CD4-positive, alpha-beta T cell treated with Interleukin-2 at 100 ng/mL for 4 hours (primary cell): ENCODE data around the gene TMEM39A.

Experiments used
- DNase-seq: peaks from one replicate; pipeline ENCODE4 v3.0.0-alpha.2; 2020; ENCODE audit warnings: low spot score

The TMEM39A gene, protein sequence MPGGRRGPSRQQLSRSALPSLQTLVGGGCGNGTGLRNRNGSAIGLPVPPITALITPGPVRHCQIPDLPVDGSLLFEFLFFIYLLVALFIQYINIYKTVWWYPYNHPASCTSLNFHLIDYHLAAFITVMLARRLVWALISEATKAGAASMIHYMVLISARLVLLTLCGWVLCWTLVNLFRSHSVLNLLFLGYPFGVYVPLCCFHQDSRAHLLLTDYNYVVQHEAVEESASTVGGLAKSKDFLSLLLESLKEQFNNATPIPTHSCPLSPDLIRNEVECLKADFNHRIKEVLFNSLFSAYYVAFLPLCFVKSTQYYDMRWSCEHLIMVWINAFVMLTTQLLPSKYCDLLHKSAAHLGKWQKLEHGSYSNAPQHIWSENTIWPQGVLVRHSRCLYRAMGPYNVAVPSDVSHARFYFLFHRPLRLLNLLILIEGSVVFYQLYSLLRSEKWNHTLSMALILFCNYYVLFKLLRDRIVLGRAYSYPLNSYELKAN

DNA sequence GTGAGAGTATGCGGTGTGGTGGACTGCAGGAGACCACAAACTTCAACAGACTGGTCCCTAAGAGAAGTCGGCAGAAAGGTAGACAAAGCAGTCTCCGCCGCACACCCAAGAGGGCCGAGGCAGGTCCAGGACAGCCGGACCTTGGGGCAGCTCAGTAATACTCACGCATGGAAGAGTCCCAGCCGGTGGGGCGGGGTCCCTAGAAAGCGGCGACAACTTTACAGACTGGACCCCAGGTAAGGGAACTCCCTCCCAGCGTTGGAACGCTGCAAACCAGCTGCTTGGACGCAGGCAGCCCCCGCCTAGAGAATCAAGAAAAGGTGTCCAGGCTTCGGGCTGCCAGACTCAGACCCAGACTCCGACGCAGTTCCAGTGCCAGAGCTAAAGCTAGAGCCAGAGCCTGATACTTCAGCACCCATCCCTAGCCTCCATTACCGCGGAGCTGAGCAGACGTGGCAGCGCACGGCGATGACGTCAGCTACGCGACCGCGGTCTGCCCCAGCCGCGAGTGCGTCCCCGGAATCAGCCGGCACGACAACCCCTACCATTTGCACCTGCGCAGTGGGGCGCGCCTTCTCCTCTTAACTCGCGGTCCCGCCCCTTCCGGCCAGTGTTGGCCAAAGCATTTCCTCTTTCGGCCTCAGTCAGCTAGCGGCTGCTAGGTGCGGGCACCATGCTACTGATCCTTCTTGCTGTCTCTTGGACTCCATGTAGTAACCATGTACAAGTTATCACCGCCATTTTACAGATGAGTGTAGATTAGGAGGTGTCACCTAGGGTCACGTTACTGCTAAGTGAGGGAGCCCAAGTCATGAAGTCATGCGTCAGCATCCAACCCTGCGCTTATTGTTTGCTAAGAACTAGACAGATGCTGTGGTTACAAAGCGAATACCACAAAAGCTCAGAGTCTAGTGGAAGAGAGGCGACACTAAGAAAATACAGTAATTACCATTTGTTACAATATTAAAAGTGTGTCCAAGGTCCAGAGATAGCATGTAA, at the start of gene TMEM39A:
TMEM39A (minus strand) TSS at position 445 of the 999 bp plus-strand sequence. CDS start 1,541 bp downstream, outside the sequence.
- DNase-seq, result peak; percentile 97

- DNase-seq, result no peak
Observed at GRCh38 chr3:119510690-119511089, 47.3 kb upstream of the TMEM39A start.

- DNase-seq, result no peak
Observed at GRCh38 chr3:119508172-119508845, 44.9 kb upstream of the TMEM39A start.

DNA sequence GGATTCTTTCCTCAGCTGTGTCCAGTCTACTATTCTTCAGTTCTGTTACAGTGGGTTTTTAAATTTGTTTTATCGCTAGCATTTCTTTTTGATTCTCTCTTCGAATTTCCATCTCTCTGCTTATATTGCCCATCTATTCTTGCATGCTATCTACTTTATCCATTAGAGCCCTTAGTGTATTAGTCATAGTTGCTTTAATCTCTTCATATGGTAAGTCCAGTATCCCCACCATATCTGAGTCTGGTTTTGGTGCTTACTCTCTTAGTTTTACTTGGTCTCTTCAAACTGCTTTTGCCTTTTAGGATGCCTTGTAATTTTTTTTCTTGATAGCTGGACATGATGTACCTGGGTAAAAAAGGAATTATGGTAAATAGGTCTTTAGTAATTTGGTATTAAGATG, 44.0 kb upstream of the TMEM39A start:
- no peak for DNase-seq

- no peak for DNase-seq
Observed at GRCh38 chr3:119506631-119507030, 43.2 kb upstream of the TMEM39A start.

DNA sequence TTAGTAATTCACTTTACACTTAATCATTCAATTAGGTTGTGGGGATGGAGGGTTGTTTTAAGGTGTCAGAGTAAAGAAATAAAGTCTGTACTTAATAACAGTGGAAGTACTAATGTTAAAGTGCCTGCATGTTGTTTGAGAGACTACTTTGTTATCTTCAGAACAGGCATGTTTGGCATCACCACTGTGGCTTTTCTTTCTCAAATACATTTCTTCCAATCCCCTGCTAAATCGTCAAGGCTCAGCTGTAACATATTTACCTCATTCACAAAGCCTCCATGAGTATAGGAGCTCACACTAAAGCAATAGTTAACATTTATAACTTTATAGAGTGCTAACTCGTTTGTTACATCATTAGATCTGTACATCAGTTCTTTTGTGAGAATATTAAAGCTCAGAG, 37.5 kb upstream of the TMEM39A start:
- DNase-seq, result no peak

DNA sequence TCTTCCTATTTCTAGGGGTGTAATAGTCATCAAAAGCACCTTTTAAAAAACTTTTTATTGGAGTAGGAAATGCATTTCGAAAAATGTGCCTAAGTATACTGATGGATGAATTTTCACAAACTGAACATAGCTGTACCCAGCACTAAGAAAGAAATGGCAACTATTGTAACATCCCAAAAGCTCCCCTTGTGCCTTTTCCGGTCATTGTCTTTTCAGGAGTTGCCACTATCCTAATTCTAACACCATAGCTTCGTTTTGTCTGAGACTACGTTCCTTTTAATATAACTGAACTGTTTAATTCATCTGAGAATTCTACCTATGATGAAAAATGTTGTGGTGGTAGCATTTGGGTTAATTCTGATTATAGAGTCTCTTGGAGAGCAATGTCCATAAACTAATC, 36.9 kb upstream of the TMEM39A start:
- no peak for DNase-seq

DNA sequence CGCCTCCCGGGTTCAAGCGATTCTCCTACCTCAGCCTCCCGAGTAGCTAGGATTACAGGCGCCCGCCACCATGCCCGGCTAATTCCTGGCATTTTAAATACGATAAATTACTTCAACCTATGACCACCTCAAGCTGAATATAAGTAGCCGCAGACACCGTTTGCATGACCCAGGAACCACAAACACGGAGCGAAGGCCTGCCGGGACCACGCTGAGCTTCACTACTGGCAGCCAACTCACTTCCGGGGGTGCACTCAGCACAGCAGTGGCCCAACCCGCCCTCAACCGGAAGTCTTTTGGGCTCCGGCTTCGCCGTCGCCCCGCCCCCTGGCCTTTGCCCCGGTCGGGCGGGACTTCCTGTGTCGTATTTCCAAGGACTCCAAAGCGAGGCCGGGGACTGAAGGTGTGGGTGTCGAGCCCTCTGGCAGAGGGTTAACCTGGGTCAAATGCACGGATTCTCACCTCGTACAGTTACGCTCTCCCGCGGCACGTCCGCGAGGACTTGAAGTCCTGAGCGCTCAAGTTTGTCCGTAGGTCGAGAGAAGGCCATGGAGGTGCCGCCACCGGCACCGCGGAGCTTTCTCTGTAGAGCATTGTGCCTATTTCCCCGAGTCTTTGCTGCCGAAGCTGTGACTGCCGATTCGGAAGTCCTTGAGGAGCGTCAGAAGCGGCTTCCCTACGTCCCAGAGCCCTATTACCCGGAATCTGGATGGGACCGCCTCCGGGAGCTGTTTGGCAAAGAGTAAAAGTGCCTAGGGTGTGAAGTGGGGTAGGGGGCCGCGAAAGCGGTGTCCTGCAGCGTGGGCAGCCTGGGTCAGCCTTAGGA, 35.0 kb upstream of the TMEM39A start, which contains the start of gene TIMMDC1:
TIMMDC1 (plus strand) TSS at position 362 of the 826 bp plus-strand sequence; CDS start at position 549, 187 bp downstream.
- DNase-seq, result peak; percentile 97

DNA sequence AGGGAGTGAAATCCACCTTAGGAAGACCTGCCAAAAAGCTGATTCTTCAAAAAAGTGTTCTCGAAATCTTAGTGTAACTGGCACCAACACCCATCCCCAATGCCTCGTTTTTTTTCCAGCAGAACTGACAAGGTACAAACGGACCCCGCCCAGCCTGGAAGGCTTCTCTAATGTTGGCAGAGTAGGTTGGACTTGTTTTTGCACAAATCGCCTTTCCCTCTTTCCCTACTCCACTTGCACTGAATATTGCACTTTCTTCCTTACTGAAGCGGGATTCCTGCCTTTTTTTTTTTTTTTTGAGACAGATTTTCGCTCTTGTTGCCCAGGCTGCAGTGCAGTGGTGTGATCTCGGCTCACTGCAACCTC, 34.4 kb upstream of the TMEM39A start:
- no peak for DNase-seq

GRCh38 chr3:119494597-119494996, 31.2 kb upstream of the TMEM39A start:
- no peak for DNase-seq

GRCh38 chr3:119492810-119493209, 29.4 kb upstream of the TMEM39A start:
- no peak for DNase-seq

GRCh38 chr3:119492128-119492527, 28.7 kb upstream of the TMEM39A start:
- no peak for DNase-seq

DNA sequence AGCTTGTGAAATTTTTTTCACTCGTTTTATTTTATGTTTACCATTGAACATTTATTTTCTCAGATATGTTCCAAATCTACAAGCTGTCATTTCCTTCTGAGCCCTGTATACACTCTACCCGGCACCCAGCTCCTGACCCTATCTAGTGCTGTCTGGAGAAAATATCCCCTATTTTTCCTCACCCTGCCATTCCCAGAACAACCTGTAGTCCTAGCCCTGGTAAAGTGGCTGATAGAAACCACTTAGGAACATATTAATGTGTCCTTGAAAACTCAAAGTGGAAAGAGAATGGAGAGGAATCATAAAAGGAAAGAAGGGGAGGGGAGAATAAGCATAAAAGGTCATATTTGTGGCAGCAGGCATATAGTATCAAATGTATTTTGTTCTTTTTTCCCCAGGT, 26.7 kb upstream of the TMEM39A start:
- DNase-seq, result no peak

DNA sequence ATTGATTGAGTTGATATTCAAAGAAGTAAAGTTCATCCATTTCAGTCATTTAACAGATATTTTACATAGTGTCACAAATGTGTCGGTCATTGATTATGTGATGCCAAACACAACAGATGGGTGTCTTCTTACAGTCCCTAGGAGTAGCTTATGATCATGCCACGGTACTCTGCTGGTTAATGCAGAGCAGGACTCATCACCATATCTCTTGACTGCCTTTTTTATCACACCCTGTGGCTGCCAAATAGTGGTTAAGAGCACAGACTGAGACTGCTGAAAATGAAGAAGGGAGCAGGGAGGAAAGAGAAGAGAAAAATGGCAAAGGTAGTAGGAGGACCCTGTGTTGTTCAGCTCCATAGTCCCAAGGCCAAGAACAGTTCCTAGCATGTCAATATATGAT, 22.1 kb upstream of the TMEM39A start:
- DNase-seq, result no peak

DNA sequence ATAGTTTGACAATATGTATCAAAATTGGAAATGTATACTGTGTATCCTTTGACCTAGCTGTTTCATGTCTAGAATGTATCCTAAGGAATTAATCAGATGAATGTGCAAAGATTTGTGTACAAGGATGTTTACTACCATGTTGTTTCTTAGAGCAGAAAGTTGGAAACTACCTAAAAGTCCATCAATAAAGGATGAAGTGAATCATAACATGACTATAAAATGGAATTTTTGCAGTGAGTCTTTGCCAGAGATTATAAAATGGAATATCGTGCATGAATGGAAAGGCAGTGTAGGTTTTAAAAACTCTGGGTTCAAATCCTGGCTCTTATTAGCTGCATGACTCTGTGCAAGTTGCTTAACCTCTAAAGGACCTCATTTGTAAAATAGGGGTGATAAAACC, 19.7 kb upstream of the TMEM39A start:
- no peak for DNase-seq

- no peak for DNase-seq
Observed at GRCh38 chr3:119481079-119481478, 17.7 kb upstream of the TMEM39A start.

DNA sequence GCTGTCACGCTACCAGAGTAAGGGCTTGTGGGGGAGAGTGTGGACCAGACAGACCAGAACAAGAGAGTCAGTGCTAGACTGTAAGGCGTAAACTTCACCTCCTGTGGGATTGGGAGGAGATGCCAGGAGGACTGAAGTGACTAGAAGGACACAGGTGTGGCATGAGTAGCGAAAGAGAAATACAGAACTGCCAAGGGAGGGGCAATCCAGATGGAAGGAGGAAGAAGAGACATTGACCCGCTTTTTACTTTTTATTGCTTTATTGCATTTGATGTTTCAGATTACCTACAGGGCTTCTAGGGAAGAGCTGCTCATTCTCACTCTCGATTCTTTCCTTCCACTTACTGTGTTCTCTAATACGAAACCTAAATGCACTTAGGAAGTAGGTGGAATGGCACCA, 7.5 kb upstream of the TMEM39A start:
- no peak for DNase-seq

DNA sequence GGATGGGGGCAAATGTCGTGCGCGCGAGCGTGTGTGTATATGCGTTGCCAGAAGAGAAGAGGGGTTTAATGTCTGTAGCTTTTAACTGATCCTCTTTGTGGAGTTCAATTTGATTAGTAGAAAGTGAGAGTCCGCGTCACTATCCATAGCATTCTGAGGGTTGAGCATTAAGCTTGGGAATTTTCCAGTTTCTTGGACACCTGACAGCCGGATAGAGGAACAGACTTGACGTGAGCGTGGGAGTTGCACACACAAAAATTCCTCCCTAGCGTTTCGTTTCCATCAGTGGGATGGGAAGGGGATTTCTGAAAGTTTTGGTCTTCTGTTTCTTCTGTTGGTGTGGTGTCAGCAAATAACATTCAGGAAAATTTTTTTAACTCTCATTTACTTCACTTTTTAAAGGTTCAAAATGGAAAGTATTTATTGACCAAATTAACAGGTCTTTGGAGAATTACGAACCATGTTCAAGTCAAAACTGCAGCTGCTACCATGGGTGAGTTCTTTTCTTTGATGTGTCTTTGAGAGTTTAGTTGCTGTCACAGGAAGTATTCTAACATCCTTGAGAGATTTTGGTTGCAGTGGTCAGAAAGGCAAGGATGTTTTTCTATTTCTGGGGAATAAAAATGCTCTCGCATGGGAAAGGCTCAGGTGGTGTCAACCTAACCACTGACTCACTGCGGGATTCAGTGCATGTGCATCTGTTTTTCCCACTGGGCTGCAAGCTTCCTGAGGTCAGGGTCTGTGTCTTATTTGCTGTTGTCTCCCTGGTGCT, 6.2 kb upstream of the TMEM39A start:
- no peak for DNase-seq

DNA sequence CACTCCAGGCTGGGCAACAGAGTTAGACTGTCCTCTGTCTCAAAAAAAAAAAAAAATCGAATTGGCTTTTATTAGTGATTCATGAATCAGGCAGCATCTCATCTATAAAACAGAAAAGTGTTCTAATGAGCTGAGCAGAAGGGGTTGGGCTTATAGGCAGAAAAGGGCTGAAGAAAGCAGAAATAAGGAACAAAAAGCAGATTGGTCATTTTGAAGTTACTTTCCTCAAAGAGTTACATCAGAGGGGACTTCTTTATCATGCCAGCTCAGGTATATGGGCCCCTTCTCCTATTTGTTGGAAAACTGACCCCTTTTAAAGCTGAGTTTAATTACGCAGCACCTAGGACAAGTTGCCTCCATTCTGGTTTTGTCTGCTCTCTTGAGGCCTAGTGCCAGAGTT, 4.6 kb upstream of the TMEM39A start:
- no peak for DNase-seq

DNA sequence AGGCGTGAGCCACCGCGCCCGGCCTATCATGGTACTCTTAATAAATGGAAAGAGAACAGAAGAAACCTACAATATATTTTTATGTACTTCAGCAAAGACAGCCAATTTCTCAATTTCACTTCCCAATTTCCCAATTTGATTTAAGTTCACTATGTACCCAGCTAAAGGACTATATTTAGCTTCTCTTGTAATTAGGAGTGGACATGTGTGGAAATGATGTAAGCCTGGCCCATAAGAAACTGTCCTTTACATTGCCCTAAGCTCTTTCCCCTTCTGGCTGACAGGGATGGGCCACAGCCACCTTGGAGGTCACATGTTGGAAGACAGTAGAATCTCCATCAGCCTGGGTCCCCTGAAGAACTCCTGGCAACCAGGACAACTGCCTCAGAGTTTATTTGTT, 6.2 kb downstream of the TMEM39A start:
- no peak for DNase-seq
